ENCODE data around the gene KCNJ1. TPM values are rescaled to one million over a fixed set of nuclear protein-coding genes. Genes with fewer than 3 reads are reported as not detected.

The KCNJ1 gene
- total and polyA plus RNA-seq, 2 of the 8 experiments (the other 6 are each of a cell fraction or from before 2014, with no cell fraction given) = 0.17 to 0.23 TPM

DNA sequence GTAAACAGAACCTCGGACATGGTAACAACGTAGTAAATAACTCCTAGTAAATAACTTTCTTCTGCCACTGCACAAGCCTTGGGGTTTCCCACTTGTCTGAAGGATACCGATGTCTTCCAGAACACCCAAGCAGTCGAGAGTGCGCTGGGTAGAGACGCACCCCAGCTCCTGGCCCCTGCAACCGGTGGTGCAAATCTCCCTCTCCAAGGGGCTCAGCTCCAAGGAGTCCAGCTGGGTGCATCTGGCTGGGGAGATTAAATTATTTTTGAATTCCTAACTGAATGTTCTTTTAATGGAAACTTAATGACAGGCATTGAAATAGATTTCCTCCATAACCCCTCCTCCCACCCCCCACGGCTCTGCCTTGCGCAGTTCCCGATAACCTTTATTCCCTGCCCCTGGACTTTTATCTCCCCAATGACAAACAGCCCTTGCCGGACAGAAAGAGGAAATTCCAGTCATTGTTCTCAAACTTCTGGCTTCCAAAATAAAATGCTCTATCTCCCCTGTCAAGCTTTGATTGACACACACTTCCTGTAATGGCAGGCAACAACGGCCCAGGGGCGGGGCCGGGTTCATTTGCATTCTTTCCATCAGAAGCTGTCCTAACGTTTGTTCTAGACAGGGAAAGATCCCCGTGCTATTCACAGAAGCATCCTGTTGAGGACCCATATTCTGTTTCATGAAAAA lies 31.2 kb downstream of the KCNJ1 start:
- CTCF ChIA-PET (ENCODE audit: partially characterized antibody) = interaction anchor here (2.2 kb wide), 1 partner anchor 10 kb away, joined by 7 read pairs; no protein-coding TSS in a partner anchor
- H4K5ac ChIP-seq (ENCODE audit: insufficient read length, low read depth, low read length) = no peak overlapping the region
- TF ChIP-seq EP300 (IDR thresholded peaks at IDR 0.05; ENCODE audit: borderline replicate concordance in 1 of 2, low read depth in 2 of 2, low read length in 2 of 2) = no peak
- no peak for TF ChIP-seq KDM5A (IDR thresholded peaks at IDR 0.05; ENCODE audit: low read length)
- TF ChIP-seq HDAC2 (IDR thresholded peaks at IDR 0.05; ENCODE audit: borderline replicate concordance in 1 of 2, low read depth in 2 of 2, low read length in 2 of 2) = no peak
- TF ChIP-seq ATF2 (IDR thresholded peaks at IDR 0.05; ENCODE audit: low read length) = no peak
- TF ChIP-seq TCF12 (IDR thresholded peaks at IDR 0.05; ENCODE audit: low read depth, low read length) = no peak
- no peak for TF ChIP-seq KDM1A (IDR thresholded peaks at IDR 0.05; ENCODE audit: borderline replicate concordance, low read length)
- no peak for TF ChIP-seq SIRT6 (IDR thresholded peaks at IDR 0.05; ENCODE audit: low read length)
- TF ChIP-seq CREB1 (IDR thresholded peaks at IDR 0.05) = no peak
- no peak for TF ChIP-seq HDAC6 (IDR thresholded peaks at IDR 0.05; ENCODE audit: low read depth, low read length)
- no peak for TF ChIP-seq TAF7 (optimal IDR thresholded peaks at IDR 0.05; ENCODE audit: borderline replicate concordance, low read depth, low read length)
- TF ChIP-seq KDM4A (IDR thresholded peaks at IDR 0.05; ENCODE audit: low read depth, low read length, severe bottlenecking) = no peak

More for the DNA sequence above, 31.2 kb downstream of the KCNJ1 start:
- WGBS, 2 experiments (ENCODE audit: extremely low coverage in 1 of 2, insufficient coverage in 1 of 2, insufficient read length in 1 of 2, insufficient replicate concordance in 2 of 2, low coverage in 1 of 2, low lambda C conversion rate in 2 of 2, missing lambda C conversion rate in 1 of 2) = 89% methylated on average over 16 of the region's 16 CpGs; no CpG with 5 or more reads in 1 of the 2 experiments
- FAIRE-seq (no peak), DNase-seq (ENCODE audit: low read depth in 1 of 2, low spot score in 2 of 2) (no peak)
- Histone ChIP-seq H2BK20ac (ENCODE audit: low read length) (no peak overlapping the region), H3K79me1 (ENCODE audit: low read depth, low read length) (no peaks in the 10 kb centered on the region), H3K4me3 (ENCODE audit: extremely low read depth in 1 of 4, insufficient read depth in 2 of 4, low read depth in 3 of 4, low read length in 4 of 4) (no peak overlapping the region), H3K79me2 (ENCODE audit: control insufficient read depth in 1 of 2, insufficient read depth in 2 of 2, low read length in 2 of 2) (no peaks in the 10 kb centered on the region), H2BK120ac (replicated peaks; ENCODE audit: low read depth, low read length) (no peak overlapping the region), H3K27ac (ENCODE audit: low read depth, low read length) (no peak overlapping the region), H2AFZ (ENCODE audit: low read length) (no peak overlapping the region), H3K4me2 (ENCODE audit: insufficient read depth in 1 of 2, low read depth in 2 of 2, low read length in 2 of 2) (no peak overlapping the region), H3K23me2 (ENCODE audit: low read depth, low read length) (no peaks in the 10 kb centered on the region), H3K9me3 (ENCODE audit: insufficient read depth in 2 of 2, low read depth in 1 of 2, low read length in 1 of 2) (no peaks in the 10 kb centered on the region), H2BK5ac (ENCODE audit: low read depth, low read length) (no peak overlapping the region), H2BK12ac (ENCODE audit: low read depth, low read length) (no peak overlapping the region), H3K4me1 (replicated peaks in 1 of 4; ENCODE audit: control insufficient read depth in 3 of 4, insufficient read depth in 4 of 4, low read length in 3 of 4) (peaks cover 0 to 6% (median 0%) of the 10 kb centered on the region in 4 experiments; a peak in 2 of 7 replicates), H3K36me3 (ENCODE audit: control insufficient read depth in 2 of 4, insufficient read depth in 4 of 4, low read length in 3 of 4) (no peaks in the 10 kb centered on the region), H4K20me1 (replicated peaks in 1 of 2; ENCODE audit: control insufficient read depth in 1 of 2, insufficient read depth in 2 of 2, low read length in 2 of 2) (no peaks in the 10 kb centered on the region), H4K8ac (ENCODE audit: extremely low read depth, insufficient read depth, low read length) (no peak overlapping the region), H3K18ac (ENCODE audit: extremely low read depth, low read length) (no peak overlapping the region), H3K4ac (replicated peaks; ENCODE audit: insufficient read length, low read depth, low read length) (no peak overlapping the region), H2AK5ac (ENCODE audit: low read depth, low read length) (no peak overlapping the region), H3K56ac (replicated peaks; ENCODE audit: insufficient read length, low read depth, low read length) (no peak overlapping the region), H3K14ac (ENCODE audit: insufficient read length) (no peak overlapping the region), H4K91ac (replicated peaks; ENCODE audit: insufficient read length, low read length) (no peak overlapping the region), H3K23ac (ENCODE audit: insufficient read length) (no peak overlapping the region), H3K27me3 (replicated peaks in 1 of 4; ENCODE audit: control insufficient read depth in 3 of 4, extremely low read depth in 1 of 4, insufficient read depth in 3 of 4, low read length in 3 of 4) (peaks cover 0 to 3% (median 0%) of the 10 kb centered on the region in 4 experiments; a peak in 3 of 7 replicates), H2BK15ac (ENCODE audit: low read length) (no peak overlapping the region), H3K9ac (replicated peaks in 1 of 4; ENCODE audit: extremely low read depth in 1 of 4, low read depth in 3 of 4, low read length in 3 of 4) (no peak overlapping the region)
- POLR2A ChIA-PET (ENCODE audit: partially characterized antibody) = interaction anchor here (1.0 kb wide), 1 partner anchor 132 kb away, joined by 3 read pairs; no protein-coding TSS in a partner anchor

Data from H1 (cell line).